HG02588 (cell line): ENCODE results near the gene SNX33.
"Not testable (repeated sequence)": the region's sequence is repeated elsewhere in the genome, so short reads cannot be mapped to it uniquely, and the experiment has no call there.

Experiments
- ATAC-seq: cut with Tn5 transposase; IDR thresholded peaks from one replicate; pipeline ENCODE4 v1.9.1; 2021; ENCODE audit warnings: mild to moderate bottlenecking, moderate library complexity; ENCODE audit not compliant: unreplicated experiment

Gene SNX33

DNA sequence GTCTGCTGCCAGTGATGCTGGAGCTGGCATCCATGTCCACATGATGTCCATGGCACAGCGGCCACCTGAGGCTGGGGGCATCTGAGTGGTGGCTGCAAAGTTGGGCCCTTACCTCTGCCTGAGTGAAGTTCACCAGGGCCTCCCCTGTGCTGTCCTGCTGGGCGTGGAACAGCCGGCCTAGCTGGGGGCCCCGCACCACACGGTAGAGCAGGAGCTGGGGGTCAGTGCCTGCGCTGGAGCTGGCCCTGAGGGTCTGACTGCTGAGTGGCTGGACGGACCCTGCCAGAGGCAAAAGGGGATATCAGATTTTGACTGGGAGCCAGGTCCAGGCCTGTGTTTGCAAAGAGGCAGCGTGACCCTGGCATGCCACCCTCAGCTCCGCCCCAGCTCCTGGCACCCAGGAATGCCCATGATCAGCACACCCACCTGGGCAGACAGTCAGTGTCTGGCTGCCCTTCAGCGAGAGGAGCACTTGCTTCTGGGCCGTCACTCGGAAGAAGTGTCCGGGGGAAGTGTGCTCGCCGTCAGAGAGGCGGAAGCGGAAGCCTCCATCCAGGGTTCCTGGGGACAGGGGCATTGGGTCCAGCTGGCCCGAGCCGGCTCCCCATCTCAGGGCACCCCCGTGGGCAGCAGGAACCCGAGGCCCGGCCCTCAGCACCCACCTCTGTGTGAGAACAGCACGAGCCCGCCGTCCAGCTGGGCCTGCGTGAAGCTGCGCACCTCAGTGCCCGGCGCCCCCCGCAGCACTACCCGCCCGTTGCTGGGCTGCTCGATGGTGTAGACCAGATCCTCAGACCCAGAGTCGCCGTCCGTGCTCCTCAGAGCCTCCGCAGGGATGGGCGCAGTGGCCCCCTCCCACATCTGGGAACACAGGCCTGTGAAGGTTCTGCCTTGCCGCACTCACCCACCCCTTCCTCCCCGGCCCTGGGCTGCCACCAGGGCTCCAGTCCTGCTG is 34.7 kb downstream of the SNX33 start:
- no peak for ATAC-seq

DNA sequence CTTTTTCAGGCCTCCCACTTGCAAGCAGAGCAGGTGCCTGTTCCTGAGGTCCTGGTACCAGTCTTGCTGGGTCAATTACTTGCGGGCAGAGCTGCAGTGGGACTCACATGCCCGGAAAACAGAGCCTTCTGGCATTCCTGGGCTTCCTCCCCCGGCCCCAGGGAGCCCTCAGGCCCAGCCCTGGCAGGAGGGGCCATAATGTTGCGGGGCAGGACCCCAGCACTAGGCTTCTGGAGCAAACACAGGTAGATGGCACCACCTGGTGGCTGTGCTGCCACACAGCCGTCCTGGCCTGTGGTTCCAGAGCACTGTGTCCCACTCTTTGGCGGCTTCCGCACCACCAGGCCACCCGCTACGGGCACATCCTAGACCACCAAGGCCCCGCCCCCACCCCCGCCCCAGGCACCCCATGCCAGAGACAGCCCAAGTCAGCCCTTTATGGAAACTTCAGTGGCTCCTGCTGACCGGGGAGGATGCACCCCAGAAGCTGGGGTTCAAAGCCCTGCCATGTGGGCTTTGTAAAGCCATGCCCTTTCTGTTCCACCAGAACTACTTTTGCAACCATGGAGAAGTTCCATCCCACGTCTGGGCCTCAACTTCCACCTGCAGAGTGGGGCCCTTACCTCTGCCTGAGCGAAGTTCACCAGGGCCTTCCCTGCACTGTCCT is 36.1 kb downstream of the SNX33 start:
- ATAC-seq = not testable (repeated sequence)

DNA sequence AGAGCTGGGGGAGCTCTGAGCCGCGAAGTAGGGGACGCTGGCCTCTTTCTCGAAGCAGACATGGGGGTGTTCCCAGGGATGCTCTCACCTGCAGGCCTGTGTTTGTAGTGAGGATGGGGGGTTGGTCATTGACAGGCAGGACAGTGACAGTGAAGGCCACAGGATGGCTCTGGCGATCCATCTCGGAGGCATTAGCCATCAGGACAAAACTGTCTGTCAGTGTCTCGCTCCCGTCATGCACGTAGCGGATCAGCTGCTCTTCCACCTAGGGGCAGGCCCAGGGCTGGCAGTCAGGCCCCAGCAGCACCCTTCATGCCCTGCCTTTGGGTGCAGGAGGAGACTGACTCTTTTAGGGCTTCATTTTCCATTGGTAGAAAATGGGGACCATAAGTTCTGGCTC is 36.9 kb downstream of the SNX33 start:
- ATAC-seq = no peak

DNA sequence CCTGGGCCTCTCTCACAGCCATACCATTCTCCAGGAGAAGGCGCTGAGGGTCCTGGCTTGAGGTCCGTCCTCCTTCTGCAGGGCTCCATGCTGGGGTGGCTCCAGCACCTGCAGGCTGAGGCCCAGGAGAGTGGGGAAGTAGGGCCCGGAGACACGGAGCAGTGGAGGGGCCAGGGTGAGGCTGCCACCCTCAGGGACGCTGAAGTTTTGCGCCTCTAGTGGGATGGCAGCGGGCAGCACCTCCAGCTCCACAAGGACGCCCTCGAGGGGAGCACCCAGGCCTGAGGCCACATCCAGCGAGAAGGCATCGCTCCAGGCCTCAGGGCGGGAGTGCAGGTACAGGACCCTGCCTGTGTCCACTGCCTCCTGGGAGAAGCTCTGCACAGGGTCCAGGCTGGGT is 37.5 kb downstream of the SNX33 start:
- ATAC-seq = no peak

DNA sequence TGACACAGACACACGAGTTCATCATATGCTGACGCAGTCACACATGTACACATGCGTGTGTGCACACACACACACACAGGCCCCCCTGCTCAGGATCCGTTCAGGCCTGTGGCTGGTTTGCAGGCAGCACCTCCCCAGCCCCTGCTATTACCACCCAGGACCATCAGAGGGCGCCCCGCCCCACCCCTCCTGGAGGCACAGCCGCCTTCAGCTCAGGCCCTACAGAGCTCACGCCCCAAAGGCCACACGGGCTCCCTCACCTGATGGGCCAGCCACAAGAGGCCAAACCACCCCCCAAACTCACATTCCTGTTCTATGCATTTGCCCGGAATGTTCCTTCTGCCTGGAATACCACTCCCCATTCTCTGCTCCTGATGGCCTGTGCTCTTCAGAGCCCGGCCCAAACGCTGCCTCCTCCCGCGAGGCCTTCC is 38.5 kb downstream of the SNX33 start:
- ATAC-seq = not testable (repeated sequence)

DNA sequence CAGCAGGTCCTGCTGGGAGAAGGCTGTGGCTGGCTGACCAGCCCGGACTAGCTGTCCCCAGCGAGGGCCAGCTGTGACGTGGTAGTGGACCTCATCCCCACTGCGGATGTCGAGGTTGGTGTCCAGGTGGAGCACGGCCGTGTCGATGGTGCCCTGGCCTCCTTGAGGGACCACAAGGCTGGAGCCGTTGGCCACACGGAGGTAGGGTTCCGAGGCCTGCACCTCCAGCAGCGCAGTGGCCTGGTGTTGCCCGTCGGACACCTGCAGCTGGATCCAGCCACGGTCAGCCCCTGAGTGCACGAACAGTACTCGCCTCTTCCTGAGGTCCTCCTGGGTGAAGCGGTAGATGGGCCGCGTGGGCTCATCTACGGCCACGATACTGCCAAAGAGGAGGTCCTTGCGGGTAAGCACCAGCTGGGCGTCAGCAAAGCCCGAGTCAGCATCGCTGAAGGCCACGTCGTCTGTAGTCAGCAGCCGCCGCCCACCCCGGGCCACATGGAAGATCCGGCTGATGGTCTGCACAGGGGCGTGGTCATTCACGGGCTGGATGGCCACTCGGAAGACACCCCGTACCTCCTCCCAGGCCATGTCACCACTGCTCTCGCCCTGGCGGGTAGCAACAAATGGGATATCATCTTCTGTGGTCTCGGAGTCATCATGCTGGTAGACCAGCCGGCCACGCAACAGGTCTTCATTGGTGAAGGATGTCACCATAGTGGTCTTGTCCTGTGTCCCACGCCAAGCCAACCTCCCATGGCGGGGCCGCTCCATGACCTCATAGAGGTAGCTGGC is 40.0 kb downstream of the SNX33 start:
- ATAC-seq = no peak

DNA sequence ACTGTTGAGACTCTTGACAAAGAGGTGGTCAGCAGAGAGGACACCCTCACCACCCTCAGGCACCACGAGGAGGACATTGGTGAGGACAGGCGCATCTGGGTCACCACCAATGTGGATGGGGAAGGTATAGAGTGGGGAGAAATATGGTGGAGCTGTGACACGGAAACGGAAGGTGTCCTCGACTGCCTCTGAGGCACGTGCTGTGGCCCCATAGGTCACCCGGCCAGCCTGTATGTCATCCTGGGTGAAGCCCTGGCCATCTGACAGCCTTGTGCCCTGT is 40.5 kb downstream of the SNX33 start:
- no peak for ATAC-seq

DNA sequence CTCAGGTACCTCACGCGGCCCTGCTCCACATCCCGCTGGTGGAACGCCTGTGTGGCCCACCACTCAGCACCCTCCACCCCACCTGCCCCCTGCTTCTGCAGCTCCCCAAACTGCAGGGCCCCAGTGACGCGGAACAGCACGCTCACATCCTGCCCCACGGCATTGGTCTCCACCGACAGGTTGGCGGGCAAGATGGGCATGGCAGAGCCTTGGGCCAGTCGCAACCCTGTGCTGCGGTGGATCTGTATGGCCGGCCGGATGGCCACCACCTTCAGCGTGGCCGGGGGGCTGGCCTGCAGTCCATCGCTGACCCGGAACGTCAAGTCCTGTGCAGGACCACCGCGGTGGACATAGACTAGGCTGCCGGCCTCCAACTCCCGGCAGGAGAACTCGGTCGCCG is 41.1 kb downstream of the SNX33 start:
- no peak for ATAC-seq

DNA sequence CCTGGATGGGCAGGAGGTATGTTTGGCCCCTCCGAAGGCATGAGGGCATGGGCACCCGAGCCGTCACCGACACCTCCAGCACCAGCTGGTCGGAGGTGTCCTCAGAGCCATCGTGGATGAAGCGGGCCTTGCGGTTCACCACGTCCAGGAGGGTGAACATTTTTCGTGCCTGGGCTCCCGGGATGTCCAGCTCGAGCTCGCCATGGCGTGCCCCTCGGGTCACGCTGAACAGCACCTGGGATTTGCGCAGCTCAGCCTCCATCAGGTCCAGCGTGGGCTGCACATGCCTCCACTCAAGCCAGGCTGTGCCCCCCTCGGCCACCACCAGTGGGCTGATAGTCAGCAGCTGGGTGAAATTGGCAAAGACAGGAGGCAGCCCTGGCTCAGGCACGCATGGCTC is 41.7 kb downstream of the SNX33 start:
- ATAC-seq = not testable (repeated sequence)

DNA sequence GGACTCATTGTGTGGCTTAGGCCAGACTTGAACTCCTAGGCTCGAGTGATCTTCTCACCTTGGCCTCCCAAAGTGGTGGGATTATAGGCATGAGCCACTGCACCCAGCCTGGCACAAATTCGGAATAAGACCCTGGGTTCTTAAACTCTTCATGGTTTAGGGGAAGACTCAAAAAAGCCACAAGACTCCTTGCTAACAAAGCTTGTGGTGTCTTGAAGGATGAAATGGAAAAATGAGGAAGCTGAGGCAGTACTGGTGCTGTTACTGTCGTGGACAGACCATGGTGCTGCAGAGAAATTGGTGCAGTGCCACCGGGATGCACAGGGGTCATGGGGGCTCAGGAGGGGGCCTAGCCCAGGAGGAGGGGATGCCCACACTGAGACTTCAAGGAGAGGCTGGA is 44.6 kb downstream of the SNX33 start:
- ATAC-seq = not testable (repeated sequence)

DNA sequence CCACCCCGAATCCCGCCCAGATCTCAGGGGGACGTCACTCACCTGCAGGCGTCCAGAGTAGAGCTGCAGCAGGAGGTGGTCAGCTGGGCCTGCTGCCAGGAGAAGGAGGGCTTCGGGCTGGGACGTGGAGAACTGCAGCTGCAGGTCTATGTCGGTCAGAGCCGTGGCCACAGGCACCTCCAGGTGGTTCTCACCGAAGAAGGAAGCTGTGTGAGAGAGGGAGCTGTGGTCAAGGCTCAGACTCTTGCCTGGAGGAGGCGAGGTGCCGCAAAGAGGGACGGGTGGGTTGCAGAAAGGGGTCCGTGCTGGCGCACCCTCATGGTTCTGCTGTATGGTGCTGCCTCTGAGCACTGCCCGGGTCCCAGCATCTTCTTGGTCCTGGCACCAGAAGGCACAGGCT is 45.3 kb downstream of the SNX33 start:
- ATAC-seq = not testable (repeated sequence)

DNA sequence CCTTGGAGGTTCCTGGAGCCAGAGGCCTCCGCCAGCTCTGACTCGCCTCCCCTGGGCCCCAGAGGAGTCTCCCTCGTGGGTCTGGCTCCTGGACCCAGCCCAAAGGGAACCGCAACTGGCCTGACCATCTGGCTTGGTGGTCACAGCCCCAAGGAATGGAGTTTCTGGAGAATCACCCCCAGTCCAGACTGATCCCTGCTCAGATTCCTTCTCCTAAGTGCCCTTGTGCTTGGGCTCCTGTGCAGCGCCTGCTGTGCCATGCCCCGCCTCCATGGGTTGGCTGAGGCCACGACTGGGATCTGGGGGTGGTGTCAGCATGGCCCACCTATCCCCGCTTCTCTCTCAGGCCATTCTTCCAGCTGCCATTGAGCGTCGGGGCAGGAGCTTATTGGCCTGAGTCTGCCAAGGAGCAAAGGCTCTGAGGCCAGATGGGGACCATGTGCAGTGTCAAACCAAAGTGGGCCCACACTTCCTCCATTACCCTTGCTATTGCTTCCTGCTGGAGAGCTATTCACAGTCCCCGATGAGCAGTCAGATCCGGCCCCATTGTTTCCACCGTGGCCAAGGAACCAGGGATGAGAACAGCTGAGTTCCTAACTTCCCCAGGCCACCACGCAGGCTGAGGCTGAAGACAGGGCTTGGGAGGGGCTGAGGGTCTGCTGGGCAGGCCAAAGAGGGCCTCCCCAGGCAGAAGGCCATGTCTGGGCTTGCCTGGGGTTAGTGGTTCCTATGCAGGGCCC is 46.0 kb downstream of the SNX33 start:
- no peak for ATAC-seq

DNA sequence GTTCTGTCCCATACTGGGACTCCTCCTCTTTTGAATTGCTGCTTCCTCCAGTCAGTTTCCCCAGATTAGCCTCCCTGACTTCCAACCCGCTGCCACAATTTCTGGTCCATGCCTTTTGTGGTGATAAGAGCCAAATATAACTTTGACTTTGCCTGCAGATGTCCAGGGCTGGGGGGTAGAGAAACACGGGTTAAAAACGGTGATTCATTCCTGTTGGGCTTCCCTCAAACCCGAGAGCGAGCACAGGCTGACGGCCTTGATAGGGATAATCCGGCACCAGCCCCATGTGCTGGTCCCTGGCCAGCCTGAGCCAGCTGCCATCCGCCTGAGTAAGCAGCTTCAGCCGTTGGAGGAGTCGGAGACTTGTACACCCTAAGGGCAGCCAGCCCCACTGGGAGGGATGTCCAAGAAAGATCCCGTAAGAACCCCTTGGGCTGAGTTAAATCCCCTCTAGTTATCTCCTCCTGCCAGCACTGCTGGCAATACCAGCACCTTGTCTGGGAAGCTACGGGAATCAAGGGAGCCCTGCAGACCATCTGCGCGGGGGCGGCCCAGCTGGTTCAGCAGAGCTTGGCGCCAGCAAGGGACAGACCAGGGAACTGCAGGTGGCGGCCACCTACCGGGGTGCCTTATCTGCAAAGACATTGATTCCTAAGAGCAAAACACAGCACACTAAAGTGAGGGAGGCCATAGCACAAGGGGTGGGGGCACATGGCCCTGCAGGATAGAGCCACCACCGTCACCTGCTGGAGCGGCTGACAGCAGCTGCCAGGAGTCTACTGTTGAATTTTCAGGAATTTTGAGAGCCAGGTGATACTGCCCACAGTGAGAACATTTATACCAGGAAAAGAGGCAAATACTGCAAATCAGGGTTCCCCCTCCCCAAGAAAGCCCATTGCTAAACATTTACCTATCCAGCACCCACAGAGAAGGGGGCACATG is 46.8 kb downstream of the SNX33 start:
- ATAC-seq = no peak

DNA sequence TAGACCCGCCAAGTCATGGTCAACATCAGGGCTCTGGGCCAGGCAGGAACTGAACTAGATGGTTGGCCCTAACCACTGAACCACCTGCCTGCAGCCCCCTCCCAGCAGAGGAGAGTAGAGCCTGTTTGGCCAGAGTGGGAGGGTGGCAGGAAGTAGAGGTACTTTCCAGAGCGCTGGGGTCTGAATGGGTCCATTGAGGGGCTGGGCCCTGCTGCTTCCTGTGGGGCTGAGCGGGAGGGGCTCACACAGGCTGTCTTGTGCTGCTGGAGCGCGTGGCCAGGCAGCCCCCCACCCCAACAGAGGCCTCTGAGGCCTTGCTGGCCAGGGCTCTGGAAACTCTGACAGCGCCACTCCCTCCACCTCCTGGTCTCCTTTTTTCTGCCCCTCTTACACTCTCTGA is 47.5 kb downstream of the SNX33 start:
- ATAC-seq = no peak

DNA sequence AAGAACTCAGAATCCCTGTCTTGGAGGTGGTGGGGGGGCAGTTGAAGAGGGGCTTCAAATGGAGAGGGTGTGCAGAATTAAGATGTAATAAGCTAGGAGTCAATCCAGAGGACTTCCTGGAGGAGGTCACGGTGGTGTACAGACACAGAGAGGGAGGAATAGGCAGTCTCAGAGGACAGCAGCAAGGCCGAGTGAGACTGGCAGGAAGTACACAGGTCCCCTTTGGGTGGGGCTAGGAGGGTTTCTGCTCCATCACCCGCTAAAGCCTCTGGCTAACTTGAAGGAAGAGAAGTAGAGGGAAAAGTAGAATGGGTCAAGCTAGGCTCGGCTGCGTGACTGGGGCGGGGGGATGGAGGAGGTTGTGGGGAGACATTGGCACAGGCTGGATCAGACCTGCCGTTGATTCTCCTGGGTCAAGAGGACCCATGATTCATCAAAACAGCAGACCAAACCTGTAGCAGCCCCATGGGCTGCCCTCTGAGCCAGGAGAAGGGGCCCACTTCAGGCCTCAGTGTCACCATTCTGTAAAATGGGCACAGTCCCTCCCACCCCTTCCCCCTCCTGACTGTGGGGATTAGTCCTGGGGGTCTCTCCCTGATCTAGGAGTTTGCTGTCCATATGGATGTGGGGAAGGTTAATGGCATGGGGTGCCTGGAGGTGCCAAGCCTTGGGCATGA is 48.1 kb downstream of the SNX33 start:
- no peak for ATAC-seq

DNA sequence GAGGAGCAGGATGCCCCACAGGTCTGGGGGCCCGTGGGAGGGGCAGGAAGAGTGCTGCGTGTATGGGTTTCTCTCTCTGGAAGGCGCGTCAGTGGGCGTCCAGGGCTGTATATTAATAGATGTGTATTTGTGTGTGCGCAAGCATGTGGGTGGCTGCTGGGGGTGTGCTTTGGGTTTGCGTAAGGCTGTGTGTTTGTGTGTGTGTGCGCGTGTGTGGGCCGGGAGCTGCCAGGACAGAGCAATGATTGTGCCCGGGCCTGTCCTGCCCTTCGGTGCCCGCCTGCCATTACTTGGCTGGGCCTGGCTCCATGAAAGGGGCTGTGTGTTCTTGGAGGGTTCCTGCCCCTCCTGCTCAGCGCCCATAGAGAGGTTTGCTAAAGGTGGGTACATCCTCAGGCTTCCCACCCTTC is 48.6 kb downstream of the SNX33 start:
- no peak for ATAC-seq

DNA sequence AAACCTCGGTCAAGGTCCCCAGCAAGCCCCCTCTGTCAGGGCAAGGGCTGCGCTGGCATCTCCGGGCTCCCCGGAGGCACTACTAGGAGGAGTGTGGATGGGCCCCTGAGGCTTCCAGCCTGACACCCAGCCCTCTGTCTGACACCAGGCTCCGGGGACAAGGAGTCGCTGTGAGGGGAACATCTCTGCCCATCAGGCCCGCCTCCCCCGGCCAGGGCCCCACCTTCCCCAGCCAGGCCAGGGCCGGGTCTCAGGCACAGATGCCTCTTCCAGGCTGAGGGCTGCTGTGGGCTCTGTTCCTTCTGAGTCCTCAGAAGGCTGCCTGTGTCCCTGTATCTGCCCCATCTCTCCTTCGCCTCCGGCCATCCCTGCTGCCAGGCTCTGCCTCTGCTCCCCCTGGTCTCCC is 49.1 kb downstream of the SNX33 start:
- no peak for ATAC-seq

DNA sequence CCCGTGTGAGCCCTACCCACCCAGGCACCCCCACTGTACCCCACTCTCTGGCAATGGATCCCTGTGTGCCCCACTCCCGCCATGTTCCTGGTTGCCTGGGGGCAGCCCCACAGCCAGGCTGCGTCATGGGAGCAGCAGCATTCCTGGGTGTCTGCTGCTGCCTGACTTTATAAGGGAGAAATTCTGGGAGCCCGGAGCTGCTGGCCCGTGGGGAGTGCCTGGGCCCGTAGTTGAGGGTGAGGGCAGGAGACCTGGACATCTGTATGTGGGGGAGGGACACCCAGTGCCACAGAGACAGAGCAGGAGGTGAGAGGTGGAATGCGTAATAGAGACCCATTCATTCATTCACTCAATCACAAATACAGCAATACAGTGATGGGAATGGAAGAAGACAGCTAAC is 49.8 kb downstream of the SNX33 start:
- no peak for ATAC-seq
